Stromal cell of bone marrow (primary cell): ENCODE results near the gene LMBR1.
"Not testable (repeated sequence)": the region's sequence is repeated elsewhere in the genome, so short reads cannot be mapped to it uniquely, and the experiment has no call there.

Experiments
- DNase-seq: peaks from one replicate; pipeline ENCODE4 v3.0.0-alpha.2; 2012; ENCODE audit warnings: low read depth

The LMBR1 gene, protein sequence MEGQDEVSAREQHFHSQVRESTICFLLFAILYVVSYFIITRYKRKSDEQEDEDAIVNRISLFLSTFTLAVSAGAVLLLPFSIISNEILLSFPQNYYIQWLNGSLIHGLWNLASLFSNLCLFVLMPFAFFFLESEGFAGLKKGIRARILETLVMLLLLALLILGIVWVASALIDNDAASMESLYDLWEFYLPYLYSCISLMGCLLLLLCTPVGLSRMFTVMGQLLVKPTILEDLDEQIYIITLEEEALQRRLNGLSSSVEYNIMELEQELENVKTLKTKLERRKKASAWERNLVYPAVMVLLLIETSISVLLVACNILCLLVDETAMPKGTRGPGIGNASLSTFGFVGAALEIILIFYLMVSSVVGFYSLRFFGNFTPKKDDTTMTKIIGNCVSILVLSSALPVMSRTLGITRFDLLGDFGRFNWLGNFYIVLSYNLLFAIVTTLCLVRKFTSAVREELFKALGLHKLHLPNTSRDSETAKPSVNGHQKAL

DNA sequence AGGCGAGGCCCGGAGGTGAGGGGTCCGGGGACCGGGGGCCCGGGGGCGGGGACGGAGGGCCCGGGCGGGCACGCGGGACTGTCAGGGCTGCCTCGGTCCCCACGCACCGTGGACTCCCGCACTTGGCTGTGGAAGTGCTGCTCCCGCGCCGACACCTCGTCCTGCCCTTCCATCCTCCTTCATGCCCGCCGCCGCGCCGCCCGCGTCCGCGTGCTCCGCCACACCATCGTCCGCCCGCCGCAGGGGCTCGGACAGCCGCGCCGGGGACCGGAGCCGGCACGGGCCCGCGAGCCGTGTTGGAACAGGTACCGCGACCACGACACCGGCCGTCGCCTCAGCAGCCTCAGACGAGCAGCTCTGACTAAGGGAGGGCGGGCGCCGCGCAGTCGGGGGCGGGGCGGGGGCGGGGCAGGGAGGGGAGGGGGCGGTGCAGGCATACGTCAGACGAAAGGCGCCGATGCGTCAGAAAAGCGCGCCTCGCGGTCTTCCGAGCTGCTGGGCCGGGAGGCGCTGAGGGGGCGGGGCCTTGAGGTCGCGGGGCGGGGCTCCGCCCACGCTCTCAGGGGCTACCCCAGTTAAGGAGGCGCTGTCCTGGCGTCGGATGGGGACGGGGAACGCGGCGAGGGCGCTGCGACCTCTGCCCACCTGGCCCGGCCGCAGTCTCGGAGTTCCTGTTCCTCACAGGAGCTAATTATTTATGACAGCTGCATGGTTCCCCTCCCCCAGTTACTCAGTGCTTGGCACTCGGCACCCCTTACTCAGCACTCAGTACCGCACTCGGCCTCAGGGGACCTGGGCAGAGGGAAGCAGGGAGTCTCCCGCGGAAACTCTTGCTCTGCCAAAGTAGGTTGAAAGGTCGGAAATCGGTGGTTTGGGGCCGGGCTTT lies at the start of gene LMBR1:
LMBR1 (minus strand) TSS at position 363 of the 886 bp plus-strand sequence; CDS start at position 173, 190 bp downstream.
- peak; percentile 81 for DNase-seq

DNA sequence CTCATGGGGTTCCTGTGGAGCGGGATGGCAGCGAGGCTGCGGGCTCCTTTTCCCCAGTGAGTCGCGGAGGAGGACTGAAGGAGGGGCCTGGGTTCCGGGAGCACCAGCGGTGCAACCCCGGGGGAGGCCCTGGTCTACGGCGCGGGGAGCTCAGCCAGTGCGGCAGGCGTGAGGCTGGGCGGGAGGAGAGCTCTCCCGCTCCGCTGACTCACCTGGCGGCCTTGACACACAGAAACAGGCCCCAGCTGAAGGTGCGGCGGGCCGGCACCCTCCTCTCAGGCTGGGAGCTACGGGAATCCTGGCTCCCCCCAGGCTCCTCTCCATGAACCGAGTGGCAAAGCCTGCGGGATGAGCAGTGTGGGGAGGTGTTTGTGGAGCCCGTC lies 49.7 kb upstream of the LMBR1 start:
- DNase-seq = no peak

DNA sequence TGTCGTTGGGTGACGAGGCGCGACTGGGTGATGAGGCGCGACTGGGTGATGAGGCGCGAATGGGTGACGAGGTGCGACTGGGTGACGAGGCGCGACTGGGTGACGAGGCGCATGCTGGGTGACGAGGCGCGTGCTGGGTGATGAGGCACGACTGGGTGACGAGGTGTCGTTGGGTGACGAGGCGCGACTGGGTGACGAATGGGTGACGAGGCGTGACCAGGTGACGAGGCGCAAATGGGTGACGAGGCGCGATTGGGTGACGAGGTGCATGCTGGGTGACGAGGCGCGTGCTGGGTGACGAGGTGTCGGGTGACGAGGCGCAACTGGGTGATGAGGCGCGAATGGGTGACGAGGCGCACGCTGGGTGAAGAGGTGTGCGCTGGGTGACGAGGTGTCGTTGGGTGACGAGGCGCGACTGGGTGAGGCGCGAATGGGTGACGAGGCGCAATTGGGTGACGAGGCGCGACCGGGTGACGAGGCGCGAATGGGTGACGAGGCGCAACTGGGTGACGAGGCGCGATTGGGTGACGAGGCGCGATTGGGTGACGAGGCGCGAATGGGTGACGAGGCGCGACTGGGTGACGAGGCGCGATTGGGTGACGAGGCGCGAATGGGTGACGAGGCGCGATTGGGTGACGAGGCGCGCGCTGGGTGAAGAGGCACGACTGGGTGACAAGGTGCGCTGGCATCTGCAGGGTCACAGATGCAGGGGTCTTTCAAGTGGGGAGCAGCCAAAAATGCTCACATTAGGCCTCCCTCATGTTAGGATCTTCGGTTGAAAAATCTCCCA lies 48.6 kb upstream of the LMBR1 start:
- no peak for DNase-seq

DNA sequence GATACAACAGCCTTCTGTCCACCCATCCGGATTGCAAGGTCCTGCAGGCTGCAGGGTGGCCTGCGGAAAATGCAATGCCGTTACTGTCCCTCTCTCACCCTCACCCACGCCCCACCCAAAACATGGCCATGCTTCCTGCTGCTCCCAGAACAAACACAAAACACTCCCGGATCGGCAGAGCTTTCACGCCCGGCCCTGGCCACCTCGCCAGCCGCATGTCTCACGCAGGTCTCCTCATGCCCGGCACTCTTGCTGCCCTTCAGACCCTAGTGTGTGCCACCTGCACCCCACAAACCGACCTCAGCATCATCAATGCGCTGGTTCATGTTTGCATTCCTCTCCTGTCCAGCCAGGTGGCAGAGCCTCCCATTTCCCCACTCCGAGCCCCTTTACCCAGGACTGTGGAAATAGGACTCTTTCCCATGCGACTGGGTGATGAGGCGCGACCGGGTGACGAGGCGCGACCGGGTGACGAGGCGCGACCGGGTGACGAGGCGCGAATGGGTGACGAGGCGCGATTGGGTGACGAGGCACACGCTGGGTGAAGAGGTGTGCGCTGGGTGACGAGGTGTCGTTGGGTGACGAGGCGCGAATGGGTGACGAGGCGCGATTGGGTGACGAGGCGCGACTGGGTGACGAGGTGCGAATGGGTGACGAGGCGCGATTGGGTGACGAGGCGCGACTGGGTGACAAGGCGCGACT lies 47.6 kb upstream of the LMBR1 start:
- DNase-seq = no peak

DNA sequence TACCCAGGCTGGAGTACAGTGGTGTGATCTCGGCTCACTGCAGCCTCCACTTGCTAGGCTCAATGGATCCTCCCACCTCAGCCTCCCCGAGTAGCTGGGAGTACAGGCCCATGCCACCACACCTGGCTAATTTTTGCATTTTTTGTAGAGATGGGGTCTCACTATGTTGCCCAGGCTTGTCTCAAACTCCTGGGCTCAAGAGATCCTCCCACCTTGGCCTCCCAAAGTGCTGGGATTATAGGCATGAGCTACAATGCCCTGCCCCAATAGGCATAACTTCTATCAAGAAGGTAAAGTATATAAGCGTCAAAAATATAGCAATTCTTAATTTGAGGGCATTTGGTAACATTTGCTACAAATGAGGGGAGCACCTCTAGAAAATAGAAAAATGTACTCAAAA lies 43.8 kb upstream of the LMBR1 start:
- DNase-seq = not testable (repeated sequence)

DNA sequence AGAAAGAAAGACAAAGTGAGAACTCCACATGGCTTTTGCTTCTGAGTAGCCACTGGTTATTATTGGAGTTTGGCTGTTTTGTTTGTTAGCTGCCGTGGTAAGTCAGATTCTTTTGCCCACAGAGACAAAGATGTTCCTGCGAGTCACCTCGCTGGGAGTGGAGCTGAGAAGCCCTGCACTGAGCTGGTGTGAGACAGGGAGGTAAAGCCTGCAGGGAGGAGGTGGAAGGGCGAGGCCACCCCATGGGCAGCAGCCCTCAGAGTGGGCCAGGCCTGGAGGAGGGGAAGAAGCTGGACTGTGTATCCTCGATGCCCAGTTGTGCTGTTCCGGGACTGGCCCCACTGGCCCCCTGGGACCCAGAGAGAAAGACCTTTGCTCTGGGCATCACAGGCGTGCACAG lies 42.3 kb upstream of the LMBR1 start:
- DNase-seq = no peak

DNA sequence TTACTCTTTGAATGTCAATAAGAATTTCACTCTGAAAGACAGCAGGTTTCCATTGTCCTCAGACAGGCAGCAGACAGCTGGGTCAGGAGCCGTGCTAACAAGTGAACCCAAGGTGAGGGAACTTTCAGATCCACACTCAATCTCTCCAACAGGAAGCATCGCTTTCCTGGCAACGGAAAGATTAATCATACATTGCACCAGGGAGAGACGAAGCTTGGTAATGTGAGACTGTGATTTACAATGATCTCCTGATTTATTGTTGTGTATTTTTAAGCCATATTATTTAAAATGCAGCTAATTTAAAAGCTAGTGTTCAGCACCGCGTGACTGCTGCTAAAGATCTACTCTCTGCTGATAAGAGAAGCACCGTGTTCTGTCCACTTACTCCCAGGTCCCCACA lies 39.0 kb upstream of the LMBR1 start:
- DNase-seq = no peak

DNA sequence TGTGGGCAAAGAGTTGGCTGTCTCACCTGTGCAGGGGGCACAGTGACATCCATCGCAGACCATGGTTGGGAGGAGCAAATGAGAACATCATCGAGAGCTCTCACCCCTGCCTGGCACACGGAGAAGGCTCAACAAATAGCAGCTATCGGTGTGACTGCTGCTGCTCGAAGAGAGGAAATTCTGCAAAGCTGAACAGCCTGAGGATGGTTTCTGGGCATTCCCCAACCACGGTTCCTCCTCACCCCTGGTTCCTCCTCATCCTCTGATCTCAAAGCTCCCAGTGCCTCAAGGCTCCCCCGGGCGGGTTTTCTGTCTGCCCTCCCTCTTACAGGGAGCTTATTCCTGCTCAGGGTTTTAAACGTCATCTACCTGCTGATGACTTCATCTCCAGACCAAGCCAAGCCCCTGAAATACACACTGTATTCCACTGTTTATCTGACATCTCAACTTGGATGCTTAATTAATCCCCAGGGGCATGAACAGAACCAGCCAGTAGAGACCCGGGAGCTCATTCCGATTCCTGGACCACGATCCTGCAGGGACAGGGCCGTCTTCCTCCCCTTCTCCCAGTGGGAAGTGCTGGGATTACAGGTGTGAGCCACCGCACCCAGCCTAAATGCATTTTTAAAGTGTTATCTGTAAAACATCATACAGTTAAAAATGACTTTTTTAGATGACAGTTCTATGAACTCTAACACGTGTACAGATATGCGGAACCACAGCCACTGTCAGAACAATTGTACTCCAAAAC lies 37.0 kb upstream of the LMBR1 start:
- no peak for DNase-seq

DNA sequence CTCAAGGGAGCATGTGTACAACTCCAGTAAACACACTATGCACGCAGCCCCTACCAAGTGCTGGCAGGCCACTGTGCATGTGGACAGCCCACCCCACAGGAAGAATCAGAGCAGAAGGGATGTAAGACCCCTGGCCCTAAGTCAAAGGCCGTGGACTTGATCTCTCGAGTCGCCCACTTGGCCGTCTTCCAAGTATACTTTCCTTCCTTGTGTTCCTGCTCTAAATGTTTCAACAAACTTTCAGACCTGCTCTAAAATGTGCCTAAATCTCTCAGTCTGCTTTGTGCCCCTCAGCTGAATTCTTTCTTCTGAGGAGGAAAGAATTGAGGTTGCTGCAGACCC lies 35.4 kb upstream of the LMBR1 start:
- no peak for DNase-seq

DNA sequence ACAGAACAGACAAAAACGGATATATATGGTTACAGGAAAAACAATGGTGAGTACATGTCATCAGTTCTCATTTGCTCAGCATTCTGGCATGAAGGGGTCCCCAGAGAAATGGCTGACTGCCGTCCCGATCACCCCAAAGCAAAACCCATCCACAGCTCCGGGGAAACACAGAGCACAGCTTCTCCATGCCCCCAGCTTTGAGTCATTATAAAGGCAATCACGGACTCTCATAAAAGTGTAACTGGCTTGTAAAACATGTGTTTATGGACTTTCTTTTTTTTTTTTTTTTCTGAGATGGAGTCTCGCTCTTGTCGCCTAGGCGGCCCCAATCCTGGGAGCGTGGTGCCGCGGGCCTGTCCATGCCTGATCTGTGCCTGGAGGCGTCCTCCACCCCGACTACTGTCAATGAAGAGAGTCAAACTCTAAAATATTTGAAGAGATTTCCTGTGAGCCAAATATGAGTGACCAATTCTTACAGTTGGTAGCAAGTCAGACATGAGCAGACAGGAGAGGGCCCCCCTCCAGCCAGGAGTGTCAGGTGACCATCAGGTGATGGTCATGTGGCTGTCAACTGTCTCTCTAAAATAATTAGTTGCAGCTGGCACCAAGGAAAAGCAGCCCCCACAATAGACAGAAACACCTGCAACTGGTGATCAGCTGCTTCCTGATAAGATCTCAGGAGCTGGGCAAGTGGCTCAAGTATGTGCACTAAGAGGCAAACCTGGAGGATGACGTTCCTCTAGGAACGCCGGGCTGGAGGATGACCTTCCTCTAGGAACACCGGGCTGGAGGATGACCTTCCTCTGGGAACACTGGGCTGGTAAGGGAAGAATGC lies 34.8 kb upstream of the LMBR1 start:
- peak; percentile 31 for DNase-seq

DNA sequence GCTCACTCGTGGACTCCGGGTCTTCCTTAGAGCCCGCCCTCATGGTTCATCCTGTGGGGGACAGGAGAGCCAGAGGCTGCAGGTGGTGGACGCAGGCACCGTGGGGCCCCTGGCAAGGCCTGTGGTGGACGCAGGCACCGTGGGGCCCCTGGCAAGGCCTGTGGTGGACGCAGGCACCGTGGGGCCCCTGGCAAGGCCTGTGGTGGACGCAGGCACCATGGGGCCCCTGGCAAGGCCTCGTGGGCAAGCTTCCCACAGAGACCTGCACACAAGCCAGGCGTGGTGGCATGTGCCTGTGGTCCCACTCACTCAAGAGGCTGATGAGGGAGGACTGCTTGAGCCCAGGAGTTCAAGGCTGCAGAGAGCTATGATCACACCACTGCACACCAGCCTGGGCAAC lies 32.8 kb upstream of the LMBR1 start:
- not testable (repeated sequence) for DNase-seq

DNA sequence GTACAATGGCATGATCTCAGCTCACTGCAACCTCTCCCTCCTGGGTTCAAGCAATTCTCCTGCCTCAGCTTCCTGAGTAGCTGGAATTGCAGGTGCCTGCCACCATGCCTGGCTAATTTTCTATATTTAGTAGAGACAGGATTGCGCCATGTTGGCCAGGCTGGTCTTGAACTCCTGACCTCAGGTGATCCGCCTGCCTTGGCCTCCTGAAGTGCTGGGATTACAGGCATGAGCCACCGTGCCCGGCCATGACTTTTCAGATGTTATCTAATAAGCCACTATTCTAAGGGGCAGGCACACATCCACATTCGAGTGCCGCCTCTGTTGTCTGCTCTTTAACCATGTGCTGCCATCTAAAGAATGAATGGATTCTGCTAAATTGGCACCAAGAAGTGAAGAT lies 29.3 kb upstream of the LMBR1 start:
- DNase-seq = not testable (repeated sequence)

DNA sequence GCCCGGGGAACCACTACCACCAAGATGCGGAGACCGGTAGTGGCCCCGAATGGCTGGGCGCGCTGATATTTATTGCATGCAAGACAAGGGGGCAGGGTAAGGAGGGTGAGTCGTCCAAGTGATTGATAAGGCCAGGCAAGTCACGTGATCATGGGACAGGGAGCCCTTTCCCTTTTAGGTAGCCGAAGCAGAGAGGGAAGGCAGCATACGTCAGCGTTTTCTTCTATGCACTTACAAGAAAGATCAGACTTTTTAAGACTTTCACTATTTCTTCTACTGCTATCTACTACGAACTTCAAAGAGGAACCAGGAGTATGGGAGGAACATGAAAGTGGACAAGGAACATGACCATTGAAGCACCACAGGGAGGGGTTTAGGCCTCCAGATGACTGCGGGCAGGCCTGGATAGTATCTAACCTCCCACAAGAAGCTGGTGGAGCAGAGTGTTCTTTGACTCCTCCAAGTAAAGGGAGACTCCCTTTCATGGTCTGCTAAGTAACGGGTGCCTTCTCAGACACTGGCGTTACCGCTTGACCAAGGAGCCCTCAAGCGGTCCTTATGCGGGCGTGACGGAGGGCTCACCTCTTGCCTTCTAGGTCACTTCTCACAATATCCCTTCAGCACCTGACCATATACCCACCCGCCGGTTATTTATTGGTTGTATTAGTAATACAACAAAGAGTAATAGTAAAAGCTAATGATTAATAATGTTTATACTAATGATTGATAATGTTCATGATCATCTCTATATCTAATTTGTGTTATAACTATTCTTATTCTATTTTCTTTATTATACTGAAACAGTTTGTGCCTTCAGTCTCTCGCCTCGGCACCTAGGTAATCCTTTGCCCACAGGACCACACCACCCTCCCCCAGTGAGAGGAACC lies 27.7 kb upstream of the LMBR1 start:
- DNase-seq = not testable (repeated sequence)

DNA sequence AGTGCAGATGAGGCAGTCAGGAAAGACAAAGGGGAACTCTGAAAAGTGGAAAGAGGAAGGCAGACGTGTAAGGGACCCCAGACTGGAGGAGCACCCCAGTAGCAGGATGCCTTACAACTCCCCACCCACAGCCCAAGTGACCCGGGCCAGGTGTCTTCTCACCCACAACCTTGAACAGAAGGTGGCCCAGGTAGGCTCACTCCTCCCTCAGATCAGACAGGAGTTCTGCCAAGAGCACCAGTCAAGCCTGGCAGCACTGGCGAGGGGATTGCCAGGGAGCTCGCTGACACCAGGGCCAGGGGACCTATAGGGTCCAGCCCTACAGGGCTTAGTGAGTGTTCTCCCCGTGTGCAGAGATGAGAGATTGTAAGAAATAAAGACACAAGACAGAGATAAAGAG lies 27.1 kb upstream of the LMBR1 start:
- DNase-seq = no peak

DNA sequence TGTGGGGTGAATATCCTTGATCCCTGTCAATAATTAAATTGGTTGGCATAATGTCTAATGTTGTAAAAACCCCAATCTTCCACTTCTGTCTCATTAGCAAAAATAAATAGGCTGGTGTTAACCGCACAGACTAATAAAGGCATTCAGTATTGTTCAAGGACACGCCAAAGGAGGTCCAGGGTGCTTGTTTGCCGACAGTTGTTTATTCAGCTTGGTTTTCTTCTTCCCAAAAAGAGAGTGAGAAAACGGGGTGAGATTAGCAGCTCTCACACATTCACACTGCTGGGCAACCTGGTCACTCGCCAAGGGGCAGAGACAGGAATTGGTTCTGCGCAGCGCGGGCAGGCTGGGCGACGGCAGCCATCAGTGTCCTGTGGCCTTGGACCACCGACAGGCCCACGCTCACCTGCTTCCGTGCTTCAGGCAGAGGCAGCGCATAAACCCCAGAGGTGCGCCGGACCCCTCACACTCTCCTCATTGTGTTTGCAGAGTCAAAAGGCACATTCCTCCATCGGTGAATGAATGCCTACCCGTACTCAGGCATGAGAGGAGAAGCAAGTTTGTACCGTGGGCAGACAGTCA lies 26.2 kb upstream of the LMBR1 start:
- DNase-seq = no peak

DNA sequence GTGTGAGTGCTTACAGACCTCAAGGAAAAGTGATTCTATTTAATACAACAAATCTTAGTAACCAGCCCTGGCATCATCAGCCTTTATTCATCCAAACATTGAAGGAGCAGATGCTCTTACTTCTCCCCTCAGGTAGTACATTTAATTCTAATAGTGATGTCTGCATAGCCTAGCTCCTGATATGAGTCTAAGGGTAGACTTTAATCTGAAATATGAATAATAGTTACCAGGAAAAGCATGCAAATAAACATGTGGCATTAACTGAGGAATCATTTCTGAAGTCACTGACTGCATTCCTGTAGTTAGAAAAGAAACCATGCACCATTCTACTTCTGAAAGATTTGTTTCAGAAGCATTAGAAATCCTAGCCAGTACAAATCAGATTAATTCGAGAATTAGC lies 25.7 kb upstream of the LMBR1 start:
- DNase-seq = no peak

DNA sequence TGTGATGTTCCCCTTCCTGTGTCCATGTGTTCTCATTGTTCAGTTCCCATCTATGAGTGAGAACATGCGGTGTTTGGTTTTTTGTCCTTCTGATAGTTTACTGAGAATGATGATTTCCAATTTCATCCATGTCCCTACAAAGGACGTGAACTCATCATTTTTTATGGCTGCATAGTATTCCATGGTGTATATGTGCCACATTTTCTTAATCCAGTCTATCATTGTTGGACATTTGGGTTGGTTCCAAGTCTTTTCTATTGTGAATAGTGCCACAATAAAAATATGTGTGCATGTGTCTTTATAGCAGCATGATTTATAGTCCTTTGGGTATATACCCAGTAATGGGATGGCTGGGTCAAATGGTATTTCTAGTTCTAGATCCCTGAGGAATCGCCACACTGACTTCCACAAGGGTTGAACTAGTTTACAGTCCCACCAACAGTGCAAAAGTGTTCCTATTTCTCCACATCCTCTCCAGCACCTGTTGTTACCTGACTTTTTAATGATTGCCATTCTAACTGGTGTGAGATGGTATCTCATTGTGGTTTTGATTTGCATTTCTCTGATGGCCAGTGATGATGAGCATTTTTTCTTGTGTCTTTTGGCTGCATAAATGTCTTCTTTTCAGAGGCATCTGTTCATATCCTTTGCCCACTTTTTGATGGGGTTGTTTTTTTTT lies 16.7 kb upstream of the LMBR1 start:
- not testable (repeated sequence) for DNase-seq

DNA sequence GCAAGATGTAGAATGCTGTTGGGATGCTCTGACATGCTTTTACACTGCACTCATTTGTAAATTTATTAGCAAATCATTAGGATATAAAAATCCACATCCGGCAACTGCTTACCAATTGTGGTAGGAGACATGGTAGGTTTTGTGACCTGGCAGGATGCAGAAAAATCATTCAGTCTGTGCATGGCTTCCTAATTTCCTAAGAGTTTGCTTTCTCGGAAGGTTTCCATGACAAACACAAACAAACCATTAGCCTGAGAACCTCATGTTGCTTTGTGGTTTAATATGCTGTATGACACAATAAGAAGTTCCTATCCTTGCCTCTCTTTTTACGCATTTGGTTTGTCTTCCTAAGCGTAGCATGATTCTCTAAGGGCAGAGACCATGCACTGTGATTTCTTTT lies 14.7 kb upstream of the LMBR1 start:
- peak; percentile 47 for DNase-seq
